22Rv1 (cell line): Measurements from ENCODE around the gene AKAP8L.
A peak's percentile ranks its signal among the peaks of the same experiment; 100 is the strongest.

Source experiments
- H3K27ac ChIP-seq: fragments of 450-650 bp; 2 replicates; pipeline ENCODE4 v1.5.1; 2017
- ZFX ChIP-seq: fragments of 450-650 bp; IDR thresholded peaks from 2 replicates; pipeline ENCODE4 v1.6.1; 2017; ENCODE audit warnings: antibody characterized with exemption, borderline replicate concordance
- TF ChIP-seq, protein P1 (sequence below): fragments of 450-650 bp; IDR thresholded peaks from 2 replicates; pipeline ENCODE4 v1.5.1; 2017; ENCODE audit warnings: mild to moderate bottlenecking

AKAP8L gene, protein sequence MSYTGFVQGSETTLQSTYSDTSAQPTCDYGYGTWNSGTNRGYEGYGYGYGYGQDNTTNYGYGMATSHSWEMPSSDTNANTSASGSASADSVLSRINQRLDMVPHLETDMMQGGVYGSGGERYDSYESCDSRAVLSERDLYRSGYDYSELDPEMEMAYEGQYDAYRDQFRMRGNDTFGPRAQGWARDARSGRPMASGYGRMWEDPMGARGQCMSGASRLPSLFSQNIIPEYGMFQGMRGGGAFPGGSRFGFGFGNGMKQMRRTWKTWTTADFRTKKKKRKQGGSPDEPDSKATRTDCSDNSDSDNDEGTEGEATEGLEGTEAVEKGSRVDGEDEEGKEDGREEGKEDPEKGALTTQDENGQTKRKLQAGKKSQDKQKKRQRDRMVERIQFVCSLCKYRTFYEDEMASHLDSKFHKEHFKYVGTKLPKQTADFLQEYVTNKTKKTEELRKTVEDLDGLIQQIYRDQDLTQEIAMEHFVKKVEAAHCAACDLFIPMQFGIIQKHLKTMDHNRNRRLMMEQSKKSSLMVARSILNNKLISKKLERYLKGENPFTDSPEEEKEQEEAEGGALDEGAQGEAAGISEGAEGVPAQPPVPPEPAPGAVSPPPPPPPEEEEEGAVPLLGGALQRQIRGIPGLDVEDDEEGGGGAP

DNA sequence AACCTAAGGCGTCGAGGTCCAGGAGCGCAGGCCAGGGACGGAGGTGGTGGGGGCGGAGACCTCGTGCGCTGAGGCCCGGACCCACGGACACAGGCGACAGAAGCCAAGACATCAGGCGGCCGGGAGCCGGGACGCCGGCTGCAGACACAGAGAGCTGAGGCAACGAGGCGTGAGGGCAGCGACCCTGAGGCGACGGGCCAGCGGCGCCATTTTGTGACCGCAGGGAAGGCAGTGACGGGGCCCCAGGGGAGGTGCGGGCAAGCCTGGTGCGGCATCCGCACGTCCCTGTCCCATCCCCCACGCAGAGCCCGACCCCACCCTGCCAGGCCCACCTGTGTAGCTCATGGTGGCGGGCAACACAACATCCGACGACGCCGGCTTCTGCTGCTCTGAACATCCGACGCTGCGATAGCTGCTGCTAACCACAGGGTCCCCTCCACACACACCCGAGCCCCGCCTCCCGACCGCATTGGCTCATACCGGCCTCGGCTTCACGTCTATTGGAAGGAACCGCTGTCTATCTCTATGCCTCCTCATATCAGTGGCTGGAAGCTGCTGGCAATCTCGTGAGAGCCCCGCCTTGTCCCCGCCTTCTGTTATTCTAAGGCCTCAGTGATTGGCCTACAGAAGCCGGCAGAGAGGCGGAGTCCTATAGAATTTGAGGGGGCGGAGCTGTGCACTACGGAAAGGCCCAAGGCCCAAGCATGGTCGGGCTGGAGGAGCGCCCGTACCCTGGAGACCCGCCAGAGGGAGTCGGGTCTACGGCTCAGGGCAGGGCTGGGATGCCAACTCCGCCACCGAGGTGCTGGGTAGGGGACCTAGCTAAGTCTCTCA lies at the start of gene AKAP8L:
Gene AKAP8L, minus strand, starts transcription at position 410 of the 834 bp plus-strand sequence. Its CDS starts 65 bp downstream, at position 345.
- peak within 1 kb of the TSS; percentile 74 for H3K27ac ChIP-seq
- TF ChIP-seq, protein P1, sequence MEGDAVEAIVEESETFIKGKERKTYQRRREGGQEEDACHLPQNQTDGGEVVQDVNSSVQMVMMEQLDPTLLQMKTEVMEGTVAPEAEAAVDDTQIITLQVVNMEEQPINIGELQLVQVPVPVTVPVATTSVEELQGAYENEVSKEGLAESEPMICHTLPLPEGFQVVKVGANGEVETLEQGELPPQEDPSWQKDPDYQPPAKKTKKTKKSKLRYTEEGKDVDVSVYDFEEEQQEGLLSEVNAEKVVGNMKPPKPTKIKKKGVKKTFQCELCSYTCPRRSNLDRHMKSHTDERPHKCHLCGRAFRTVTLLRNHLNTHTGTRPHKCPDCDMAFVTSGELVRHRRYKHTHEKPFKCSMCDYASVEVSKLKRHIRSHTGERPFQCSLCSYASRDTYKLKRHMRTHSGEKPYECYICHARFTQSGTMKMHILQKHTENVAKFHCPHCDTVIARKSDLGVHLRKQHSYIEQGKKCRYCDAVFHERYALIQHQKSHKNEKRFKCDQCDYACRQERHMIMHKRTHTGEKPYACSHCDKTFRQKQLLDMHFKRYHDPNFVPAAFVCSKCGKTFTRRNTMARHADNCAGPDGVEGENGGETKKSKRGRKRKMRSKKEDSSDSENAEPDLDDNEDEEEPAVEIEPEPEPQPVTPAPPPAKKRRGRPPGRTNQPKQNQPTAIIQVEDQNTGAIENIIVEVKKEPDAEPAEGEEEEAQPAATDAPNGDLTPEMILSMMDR = peak; percentile 71
- no peak for TF ChIP-seq ZFX

DNA sequence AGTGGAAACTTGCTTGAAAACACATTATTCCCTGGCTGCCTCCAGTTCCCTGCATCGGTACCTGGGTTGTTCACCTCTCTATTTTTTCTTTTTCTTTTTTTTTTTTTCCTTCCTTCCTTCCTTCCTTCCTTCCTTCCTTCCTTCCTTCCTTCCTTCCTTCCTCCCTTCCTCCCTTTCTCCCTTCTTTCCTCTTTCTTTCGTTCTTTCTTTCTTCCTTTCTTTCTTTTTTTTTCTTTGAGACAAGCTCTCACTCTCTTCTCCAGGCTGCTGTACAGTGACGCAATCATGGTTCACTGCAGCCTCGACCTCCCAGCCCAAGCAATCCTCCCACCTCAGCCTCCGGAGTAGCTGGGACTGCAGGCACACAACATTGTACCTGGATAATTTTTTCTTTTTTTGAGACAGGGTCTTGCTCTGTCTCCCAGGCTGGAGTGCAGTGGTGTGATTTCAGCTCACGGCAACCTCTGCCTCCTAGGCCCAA lies 49.0 kb upstream of the AKAP8L start:
- no peak overlapping the region for H3K27ac ChIP-seq
- TF ChIP-seq ZFX = no peak
- TF ChIP-seq, protein P1 = no peak

DNA sequence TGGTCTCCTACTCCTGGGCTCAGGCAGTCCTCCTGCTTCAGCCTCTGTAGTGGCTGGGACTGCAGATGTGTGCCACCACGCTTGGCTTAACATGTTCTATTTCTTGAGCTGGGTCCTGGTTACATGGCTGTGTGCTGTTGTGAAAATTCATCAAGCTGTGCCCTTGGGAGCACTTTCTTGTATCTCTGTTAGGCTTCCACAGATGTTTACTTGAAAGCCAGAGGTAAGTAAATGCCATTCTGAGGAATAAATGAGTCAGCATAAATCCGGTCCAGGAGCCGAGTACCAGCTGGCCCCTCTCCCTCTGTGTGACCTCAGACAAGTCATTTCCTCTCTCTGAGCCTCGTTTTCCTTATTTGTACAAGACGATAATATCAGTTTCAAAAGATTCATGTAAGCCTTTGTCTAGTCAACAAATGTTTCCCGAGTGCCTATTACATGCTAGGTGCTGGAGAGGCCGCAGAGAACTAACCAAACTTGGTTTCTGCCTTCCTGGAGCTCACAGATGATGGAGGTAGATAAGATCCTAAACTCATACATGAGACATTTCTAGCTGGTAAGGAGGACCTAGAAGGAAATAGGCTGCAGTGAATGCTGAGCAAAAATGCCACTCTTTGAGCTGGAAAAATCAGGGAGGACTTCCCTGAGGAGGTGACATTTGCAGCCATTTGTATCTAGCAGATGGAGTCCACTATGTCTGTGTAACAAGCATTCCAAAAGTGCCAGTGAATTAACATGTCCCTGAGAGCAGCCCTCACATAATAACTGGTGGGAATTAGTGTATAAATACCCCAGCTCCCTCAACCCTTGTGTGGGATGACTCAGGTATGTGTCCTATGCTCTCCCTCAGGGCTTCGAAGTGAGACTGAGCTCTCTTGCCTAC lies 48.3 kb upstream of the AKAP8L start:
- no peak overlapping the region for H3K27ac ChIP-seq
- no peak for TF ChIP-seq ZFX
- TF ChIP-seq, protein P1 = no peak

GRCh38 chr19:15464394-15465385 lies 45.9 kb upstream of the AKAP8L start, which contains the start of gene RASAL3:
TSS of gene RASAL3 (minus strand) at chr19:15464544. CDS start at chr19:15464358, 186 bp downstream.
- no peak within 1 kb of the TSS for H3K27ac ChIP-seq
- TF ChIP-seq ZFX = no peak
- TF ChIP-seq, protein P1 = no peak

DNA sequence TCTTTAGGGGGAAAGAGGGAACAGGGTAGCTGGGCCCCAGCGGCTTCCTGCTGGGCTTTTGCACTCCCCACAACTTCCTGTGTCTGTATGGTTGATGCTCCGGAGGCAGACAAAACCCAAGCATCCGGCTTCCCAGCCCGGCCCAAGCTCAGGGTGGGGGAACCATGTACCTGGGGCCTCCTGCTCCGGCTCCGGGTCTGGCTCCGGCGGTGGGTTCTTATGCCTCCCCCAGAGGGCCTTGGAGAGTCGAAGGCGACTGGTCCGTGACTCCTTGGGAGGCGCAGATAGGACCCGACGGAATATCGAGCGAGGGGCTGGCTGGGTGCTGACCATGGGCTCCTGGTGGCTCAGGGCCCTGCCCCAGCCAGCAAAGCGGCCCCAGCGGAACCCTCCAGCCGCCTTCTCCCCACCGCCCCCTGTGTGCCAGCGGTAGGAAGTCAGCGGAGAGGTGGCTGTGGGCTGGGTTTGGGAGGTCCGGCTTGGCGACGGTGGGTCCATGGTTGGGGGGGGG lies 45.1 kb upstream of the AKAP8L start:
- no peak overlapping the region for H3K27ac ChIP-seq
- no peak for TF ChIP-seq ZFX
- TF ChIP-seq, protein P1 = no peak
